AG04449 (cell line): Measurements from ENCODE around the gene CLDN9.

Experiments
- CTCF ChIA-PET: fragments of 350-600 bp; formaldehyde crosslinking; extraction: SDS; loops from one replicate; lab custom pipeline; 2021; ENCODE audit warnings: antibody characterized with exemption; lab: Yijun Ruan, JAX
- POLR2A ChIA-PET: fragments of 400-600, 350-600 bp; formaldehyde crosslinking; extraction: SDS; loops from one replicate; lab custom pipeline; 2020; ENCODE audit warnings: antibody characterized with exemption, inconsistent platforms; lab: Yijun Ruan, JAX
- DNase-seq: peaks from one replicate; pipeline ENCODE4 v3.0.0-alpha.2; 2010; ENCODE audit warnings: low read depth, low spot score
- H3K4me3 ChIP-seq: 2 replicates; pipeline ENCODE4 v1.5.1; 2011; ENCODE audit warnings: low read depth, mild to moderate bottlenecking, control low read depth, low read length
- TF ChIP-seq, protein P1 (sequence below): IDR thresholded peaks from one replicate; pipeline ENCODE4 v1.5.1; 2011; ENCODE audit warnings: mild to moderate bottlenecking, moderate library complexity, low read length, control low read depth, inconsistent platforms; ENCODE audit not compliant: insufficient read depth; ENCODE audit errors: missing control alignments

CLDN9 gene

DNA sequence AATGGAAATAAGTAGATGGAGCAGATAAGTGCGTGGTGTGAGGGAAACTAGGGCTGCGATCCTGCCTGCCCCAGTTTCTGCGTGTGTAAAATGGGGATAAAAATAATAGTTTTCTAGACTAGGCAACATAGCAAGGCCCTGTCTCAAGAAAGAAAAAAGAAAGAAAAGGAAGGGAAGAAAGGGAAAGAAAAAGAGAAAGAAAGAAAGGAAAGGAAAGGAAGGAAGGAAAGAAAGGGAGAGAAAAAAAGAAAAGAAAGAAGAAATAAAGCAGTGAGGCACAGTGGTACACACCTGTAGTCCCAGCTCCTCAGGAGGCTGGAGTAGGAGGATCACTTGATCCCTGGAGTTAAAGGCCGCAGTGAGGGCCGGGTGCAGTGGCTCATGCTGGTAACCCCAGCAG is 30.3 kb upstream of the CLDN9 start:
- TF ChIP-seq, protein P1, sequence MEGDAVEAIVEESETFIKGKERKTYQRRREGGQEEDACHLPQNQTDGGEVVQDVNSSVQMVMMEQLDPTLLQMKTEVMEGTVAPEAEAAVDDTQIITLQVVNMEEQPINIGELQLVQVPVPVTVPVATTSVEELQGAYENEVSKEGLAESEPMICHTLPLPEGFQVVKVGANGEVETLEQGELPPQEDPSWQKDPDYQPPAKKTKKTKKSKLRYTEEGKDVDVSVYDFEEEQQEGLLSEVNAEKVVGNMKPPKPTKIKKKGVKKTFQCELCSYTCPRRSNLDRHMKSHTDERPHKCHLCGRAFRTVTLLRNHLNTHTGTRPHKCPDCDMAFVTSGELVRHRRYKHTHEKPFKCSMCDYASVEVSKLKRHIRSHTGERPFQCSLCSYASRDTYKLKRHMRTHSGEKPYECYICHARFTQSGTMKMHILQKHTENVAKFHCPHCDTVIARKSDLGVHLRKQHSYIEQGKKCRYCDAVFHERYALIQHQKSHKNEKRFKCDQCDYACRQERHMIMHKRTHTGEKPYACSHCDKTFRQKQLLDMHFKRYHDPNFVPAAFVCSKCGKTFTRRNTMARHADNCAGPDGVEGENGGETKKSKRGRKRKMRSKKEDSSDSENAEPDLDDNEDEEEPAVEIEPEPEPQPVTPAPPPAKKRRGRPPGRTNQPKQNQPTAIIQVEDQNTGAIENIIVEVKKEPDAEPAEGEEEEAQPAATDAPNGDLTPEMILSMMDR = no peak
- POLR2A ChIA-PET = interaction anchor here (2.0 kb wide), 1 partner anchor 38 kb away, joined by 5 read pairs; the partner anchor contains the start of gene TNFRSF12A
- H3K4me3 ChIP-seq = no peak overlapping the region
- DNase-seq = no peak
- CTCF ChIA-PET = interaction anchor here (1.0 to 2.3 kb wide), 11 partner anchors 11 to 55 kb away, joined by 3 to 10 read pairs (median 5); no protein-coding TSS in a partner anchor

DNA sequence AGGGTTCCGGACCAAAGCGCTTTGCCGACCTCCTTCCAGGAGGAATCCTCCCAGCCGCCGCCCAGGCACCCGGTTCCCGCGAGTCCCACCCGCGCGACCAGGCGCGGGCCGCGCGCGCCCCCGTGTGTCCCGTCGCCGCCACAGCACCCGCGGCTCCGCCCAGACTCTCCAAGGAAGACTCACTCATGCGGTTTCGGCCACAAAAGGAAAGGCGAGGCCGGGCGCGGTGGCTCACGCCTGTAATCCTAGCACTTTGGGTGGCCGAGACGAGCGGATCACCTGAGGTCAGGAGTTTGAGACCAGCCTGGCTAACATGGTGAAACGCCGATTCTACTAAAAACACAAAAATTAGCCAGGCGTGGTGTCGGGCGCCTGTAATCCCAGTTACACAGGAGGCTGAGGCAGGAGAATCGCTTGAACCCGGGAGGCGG is 29.0 kb upstream of the CLDN9 start:
- peak overlapping the region; percentile 47 for H3K4me3 ChIP-seq
- ChIA-PET POLR2A (no interaction called here), CTCF (interaction anchor here (0.6 to 1.7 kb wide), 13 partner anchors 8 to 317 kb away, joined by 3 to 6 read pairs (median 5); no protein-coding TSS in a partner anchor)
- no peak for DNase-seq
- TF ChIP-seq, protein P1 = peak; percentile 72

DNA sequence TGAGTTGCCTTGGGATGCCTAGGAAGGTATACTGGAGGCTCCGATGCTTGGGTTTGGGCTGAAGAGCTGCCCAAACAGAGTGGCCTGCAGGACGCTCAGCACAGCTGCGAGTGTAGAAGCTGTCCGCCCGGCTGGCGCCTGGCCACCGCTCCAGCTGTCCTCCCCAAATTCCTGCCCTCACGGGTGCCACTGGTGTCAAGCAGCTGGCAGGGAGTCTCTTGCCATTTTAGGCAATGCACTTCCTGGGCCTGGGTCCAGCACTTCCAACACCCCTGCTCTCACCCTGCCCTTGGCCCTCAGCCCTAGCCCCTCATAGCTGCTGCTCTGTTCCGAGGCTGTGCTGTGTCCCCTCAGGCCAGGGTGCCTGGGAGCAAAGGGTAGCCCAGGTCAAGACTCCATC is 27.3 kb upstream of the CLDN9 start:
- ChIA-PET CTCF (interaction anchor here (1.7 kb wide), 1 partner anchor 9 kb away, joined by 6 read pairs; no protein-coding TSS in a partner anchor), POLR2A (no interaction called here)

DNA sequence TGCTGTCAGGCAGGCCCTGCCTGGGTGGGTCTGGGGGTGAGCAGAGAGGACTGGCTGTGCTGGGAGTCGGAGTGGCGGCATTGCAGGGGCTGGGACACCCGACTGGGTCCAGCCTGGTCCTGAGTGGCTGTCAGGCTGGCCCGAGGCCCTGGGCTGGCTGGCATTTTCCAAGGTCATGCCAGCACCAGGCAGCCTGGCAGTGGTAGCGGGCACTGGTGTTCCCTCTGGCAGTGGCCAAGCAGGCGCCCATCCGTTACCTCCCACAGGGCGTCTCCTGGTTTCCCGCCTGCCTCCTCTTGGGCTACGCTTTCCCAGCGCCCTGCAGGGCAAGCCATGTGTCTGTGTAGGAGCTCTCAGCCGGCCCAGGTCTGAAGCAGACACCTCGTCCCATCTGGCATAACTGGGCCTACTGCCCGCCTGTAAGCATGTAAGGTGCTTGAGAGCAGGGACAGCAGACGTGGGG is 26.8 kb upstream of the CLDN9 start:
- H3K4me3 ChIP-seq = no peak overlapping the region
- no peak for DNase-seq
- ChIA-PET POLR2A (no interaction called here), CTCF (no interaction called here)
- TF ChIP-seq, protein P1 = no peak

More for the DNA sequence above, 27.3 kb upstream of the CLDN9 start:
- TF ChIP-seq, protein P1 = no peak
- H3K4me3 ChIP-seq = no peak overlapping the region
- no peak for DNase-seq

DNA sequence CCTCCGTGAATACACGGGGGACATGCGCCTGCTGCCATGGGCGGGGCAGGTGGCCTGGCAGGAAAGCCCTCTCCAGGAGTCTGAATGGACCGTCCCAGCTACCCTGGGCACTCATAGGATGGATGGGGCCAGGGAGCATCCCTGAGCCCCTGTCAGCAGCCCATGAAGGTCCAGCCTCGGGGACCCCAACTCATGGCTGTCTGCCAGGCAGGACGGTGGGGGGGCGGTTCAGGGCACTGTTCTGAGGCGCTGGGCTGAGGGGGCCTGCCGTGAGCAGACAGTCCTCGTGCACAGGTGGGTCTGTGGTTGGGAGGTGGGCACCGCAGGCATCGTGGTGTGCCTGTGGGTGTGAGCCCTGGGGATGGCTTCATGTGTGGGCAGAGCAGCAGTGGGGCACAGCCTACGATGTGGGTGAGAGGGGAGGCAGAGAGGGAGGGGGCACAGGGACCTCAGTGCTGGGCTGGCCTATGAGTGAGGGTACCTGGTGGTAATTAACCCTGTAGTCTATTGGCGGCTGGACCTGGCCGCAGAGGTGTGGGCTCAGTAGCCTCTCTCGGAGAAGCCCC is 26.0 kb upstream of the CLDN9 start:
- no peak for DNase-seq
- TF ChIP-seq, protein P1 = no peak
- H3K4me3 ChIP-seq = no peak overlapping the region
- ChIA-PET CTCF (interaction anchor here (1.2 kb wide), 1 partner anchor 12 kb away, joined by 3 read pairs; no protein-coding TSS in a partner anchor), POLR2A (no interaction called here)

DNA sequence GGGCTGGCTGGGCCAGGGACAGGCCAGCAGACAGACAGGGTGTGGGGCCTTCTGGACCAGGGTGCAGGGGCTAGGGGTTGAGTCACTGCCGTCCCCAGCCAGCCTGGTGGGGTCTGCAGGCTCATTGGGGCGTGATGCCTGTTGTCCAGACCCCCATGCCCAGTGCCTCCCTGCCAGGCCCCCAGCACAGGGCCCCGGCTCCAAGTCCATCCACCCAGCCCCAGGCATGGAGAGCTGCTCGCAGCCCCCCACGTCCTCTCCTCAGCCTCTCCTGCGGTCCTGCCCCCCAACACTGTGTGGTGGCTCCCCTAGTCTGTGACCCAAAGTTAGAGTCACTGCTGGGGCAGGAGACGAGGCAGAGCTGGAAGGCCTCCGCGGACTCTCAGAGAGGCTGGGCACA is 25.4 kb upstream of the CLDN9 start:
- H3K4me3 ChIP-seq = no peak overlapping the region
- DNase-seq = no peak
- POLR2A ChIA-PET = no interaction called here
- TF ChIP-seq, protein P1 = no peak
- CTCF ChIA-PET = interaction anchor here (1.2 kb wide), 1 partner anchor 12 kb away, joined by 3 read pairs; no protein-coding TSS in a partner anchor
